Measurements from ENCODE around the gene SLC4A1AP. TPM values are rescaled to one million over a fixed set of nuclear protein-coding genes. Genes with fewer than 3 reads are reported as not detected.

SLC4A1AP gene
- total and polyA plus RNA-seq, 2 donors (not counting 1 experiment from before 2014, with no cell fraction given): 8.9 to 23.1 TPM

GRCh38 chr2:27652790-27653189, 10.9 kb upstream of the SLC4A1AP start:
- ChIA-PET POLR2A (no interaction called here), CTCF (interaction anchor here (0.8 to 1.7 kb wide), 2 partner anchors 29 to 31 kb away, joined by 3 to 6 read pairs; no protein-coding TSS in a partner anchor)
- Histone ChIP-seq H2AFZ (ENCODE audit: insufficient read depth, low read depth, low read length, poor library complexity, severe bottlenecking) (no peak overlapping the region), H3K27ac (ENCODE audit: low read length in 2 of 2) (no peak overlapping the region), H3K27me3 (replicated peaks in 1 of 4; ENCODE audit: control extremely low read depth in 1 of 4, control insufficient read depth in 3 of 4, insufficient read depth in 4 of 4, low read length in 3 of 4) (no peaks in the 10 kb centered on the region), H3K9me3 (ENCODE audit: control extremely low read depth in 1 of 3, control insufficient read depth in 2 of 3, insufficient read depth in 1 of 3, low read length in 2 of 3) (no peaks in the 10 kb centered on the region), H3K4me1 (ENCODE audit: control insufficient read depth in 2 of 2, insufficient read depth in 2 of 2, low read length in 2 of 2) (peaks cover 0 to 5% of the 10 kb centered on the region in 2 donors), H3K79me2 (ENCODE audit: control insufficient read depth, insufficient read depth, low read length) (no peaks in the 10 kb centered on the region), H4K20me1 (ENCODE audit: control insufficient read depth, insufficient read depth, low read length, poor library complexity, severe bottlenecking) (no peaks in the 10 kb centered on the region), H3K36me3 (replicated peaks in 1 of 2; ENCODE audit: control extremely low read depth in 1 of 2, control insufficient read depth in 1 of 2, extremely low read depth in 1 of 2, insufficient read depth in 2 of 2, low read length in 1 of 2) (peaks cover 5 to 70% of the 10 kb centered on the region in 2 experiments), H3K4me3 (ENCODE audit: control extremely low read depth in 1 of 5, extremely low read depth in 1 of 5, insufficient read depth in 1 of 5, low read depth in 2 of 5, low read length in 4 of 5) (no peak overlapping the region), H3K4me2 (replicated peaks; ENCODE audit: low read depth, low read length, poor library complexity, severe bottlenecking) (no peak overlapping the region), H3K9ac (ENCODE audit: low read length) (no peak overlapping the region)
- H3K9me3 Mint-ChIP-seq (ENCODE audit: insufficient read depth): no peaks in the 10 kb centered on the region
- ATAC-seq (ENCODE audit: low read depth) (no peak), DNase-seq (no peak)
- H3K27ac Mint-ChIP-seq: no peak overlapping the region
- H3K27me3 Mint-ChIP-seq: no peaks in the 10 kb centered on the region
- peaks cover 7% of the 10 kb centered on the region for H3K4me1 Mint-ChIP-seq
- H3K4me3 Mint-ChIP-seq: no peak overlapping the region
- TF ChIP-seq EZH2 (IDR thresholded peaks at IDR 0.05; ENCODE audit: borderline replicate concordance, insufficient read depth, low read depth, low read length, poor library complexity, severe bottlenecking): no peak
- TF ChIP-seq CTCF (IDR thresholded peaks at IDR 0.05): no peak
- intact Hi-C loops (cut with micrococcal nuclease): no loop called here
- WGBS (ENCODE audit: insufficient coverage): no CpG with 5 or more reads among the region's 1 CpG

GRCh38 chr2:27653397-27653796, 10.3 kb upstream of the SLC4A1AP start:
- ChIA-PET CTCF (interaction anchor here (1.7 kb wide), 1 partner anchor 30 kb away, joined by 6 read pairs; no protein-coding TSS in a partner anchor), POLR2A (no interaction called here)
- no peak for ATAC-seq (ENCODE audit: low read depth)
- Histone ChIP-seq H3K79me2 (ENCODE audit: control insufficient read depth, insufficient read depth, low read length) (no peaks in the 10 kb centered on the region), H3K27me3 (replicated peaks in 1 of 4; ENCODE audit: control extremely low read depth in 1 of 4, control insufficient read depth in 3 of 4, insufficient read depth in 4 of 4, low read length in 3 of 4) (no peaks in the 10 kb centered on the region), H3K9me3 (ENCODE audit: control extremely low read depth in 1 of 3, control insufficient read depth in 2 of 3, insufficient read depth in 1 of 3, low read length in 2 of 3) (no peaks in the 10 kb centered on the region), H3K27ac (ENCODE audit: low read length in 2 of 2) (peak overlapping the region in 1 of 2 donors; percentile 42), H3K9ac (ENCODE audit: low read length) (no peak overlapping the region), H3K4me1 (ENCODE audit: control insufficient read depth in 2 of 2, insufficient read depth in 2 of 2, low read length in 2 of 2) (peaks cover 0 to 5% of the 10 kb centered on the region in 2 donors), H2AFZ (ENCODE audit: insufficient read depth, low read depth, low read length, poor library complexity, severe bottlenecking) (no peak overlapping the region), H3K4me3 (ENCODE audit: control extremely low read depth in 1 of 5, extremely low read depth in 1 of 5, insufficient read depth in 1 of 5, low read depth in 2 of 5, low read length in 4 of 5) (no peak overlapping the region), H3K36me3 (replicated peaks in 1 of 2; ENCODE audit: control extremely low read depth in 1 of 2, control insufficient read depth in 1 of 2, extremely low read depth in 1 of 2, insufficient read depth in 2 of 2, low read length in 1 of 2) (peaks cover 3 to 68% of the 10 kb centered on the region in 2 experiments), H4K20me1 (ENCODE audit: control insufficient read depth, insufficient read depth, low read length, poor library complexity, severe bottlenecking) (no peaks in the 10 kb centered on the region), H3K4me2 (replicated peaks; ENCODE audit: low read depth, low read length, poor library complexity, severe bottlenecking) (no peak overlapping the region)
- no peak for TF ChIP-seq CTCF (IDR thresholded peaks at IDR 0.05)
- TF ChIP-seq EZH2 (IDR thresholded peaks at IDR 0.05; ENCODE audit: borderline replicate concordance, insufficient read depth, low read depth, low read length, poor library complexity, severe bottlenecking): no peak
- peak overlapping the region; percentile 37 for H3K27ac Mint-ChIP-seq
- peaks cover 7% of the 10 kb centered on the region for H3K4me1 Mint-ChIP-seq
- no peak overlapping the region for H3K4me3 Mint-ChIP-seq
- no peaks in the 10 kb centered on the region for H3K9me3 Mint-ChIP-seq (ENCODE audit: insufficient read depth)
- WGBS (ENCODE audit: insufficient coverage): 88% methylated on average over 1 of the region's 2 CpGs
- intact Hi-C loops (cut with micrococcal nuclease): no loop called here
- H3K27me3 Mint-ChIP-seq: no peaks in the 10 kb centered on the region
- DNase-seq: no peak
